22Rv1 (cell line): Measurements from ENCODE around the gene NDE1.

ENCODE experiments used
- CTCF ChIP-seq: fragments of 450-650 bp; IDR thresholded peaks from 2 replicates; pipeline ENCODE4 v1.5.1; 2017; ENCODE audit warnings: mild to moderate bottlenecking
- ZFX ChIP-seq: fragments of 450-650 bp; IDR thresholded peaks from 2 replicates; pipeline ENCODE4 v1.6.1; 2017; ENCODE audit warnings: antibody characterized with exemption, borderline replicate concordance

GRCh38 chr16:15691046-15691445, 41.0 kb downstream of the NDE1 start:
- TF ChIP-seq CTCF (no peak), ZFX (no peak)
